Fibroblast of lung (primary cell): ENCODE results near the gene KRT75.

Source experiments
- CTCF ChIP-seq, 2 donors: IDR thresholded peaks in 1 of 2; conservative IDR thresholded peaks in 1 of 2; 1 replicate in 1 of 2; 2 replicates in 1 of 2; pipeline ENCODE4 v1.5.1; 2011 to 2012; ENCODE audit warnings: low read length in 2 of 2, control low read depth in 1 of 2, inconsistent platforms in 1 of 2, low read depth in 1 of 2, mild to moderate bottlenecking in 1 of 2
- EZH2 ChIP-seq: IDR thresholded peaks from 2 replicates; pipeline ENCODE4 v1.5.1; 2012; ENCODE audit warnings: low read length, control low read depth, mild to moderate bottlenecking; ENCODE audit errors: missing control alignments

GRCh38 chr12:52433501-52434080 lies 580 bp downstream of the KRT75 start:
- TF ChIP-seq CTCF (conservative IDR thresholded peaks at IDR 0.05 in 1 of 2, IDR thresholded peaks at IDR 0.05 in 1 of 2; ENCODE audit: low read depth in 1 of 2, low read length in 2 of 2) (no peak), EZH2 (no peak)
